Measurements from ENCODE around the gene UGT1A4.
"Not testable (repeated sequence)": the region's sequence is repeated elsewhere in the genome, so short reads cannot be mapped to it uniquely, and the experiment has no call there.

UGT1A4 gene

DNA sequence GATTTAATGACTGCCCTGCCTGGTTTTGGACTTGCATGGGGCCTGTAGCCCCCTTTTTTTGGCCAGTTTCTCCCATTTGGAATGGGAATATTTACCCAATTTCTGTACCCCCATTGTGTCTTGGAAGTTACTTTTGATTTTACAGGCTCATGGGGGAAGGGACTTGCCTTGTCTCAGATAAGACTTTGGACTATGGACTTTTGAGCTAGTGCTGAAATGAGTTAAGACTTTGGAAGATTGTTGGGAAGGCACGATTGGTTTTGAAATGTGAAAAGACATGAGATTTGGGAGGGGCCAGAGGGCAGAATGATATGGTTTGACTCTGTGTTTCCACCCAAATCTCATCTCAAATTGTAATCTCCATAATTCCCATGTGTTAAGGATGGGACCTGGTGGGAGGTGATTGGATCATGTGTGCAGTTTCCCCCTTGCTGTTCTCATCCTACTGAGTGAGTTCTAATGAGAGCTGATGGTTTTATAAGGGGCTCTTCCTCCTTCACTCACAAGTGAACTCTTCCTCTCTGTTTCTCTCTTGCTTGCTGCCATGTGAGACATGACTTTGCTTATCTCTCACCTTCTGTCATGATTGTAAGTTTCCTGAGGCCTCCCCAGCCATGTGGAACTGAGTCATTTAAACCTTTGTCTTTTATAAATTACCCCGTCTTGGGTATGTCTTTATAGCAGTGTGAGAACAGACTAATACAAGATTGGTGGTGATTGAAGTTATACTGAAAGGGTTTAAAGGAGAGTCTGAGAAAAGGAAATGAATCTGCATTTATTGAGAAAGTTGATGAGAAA is 32.9 kb downstream of the UGT1A4 start:
- DNase-seq, result not testable (repeated sequence)

- no peak for DNase-seq
Measured at GRCh38 chr2:233754872-233755611, 36.5 kb downstream of the UGT1A4 start.

DNA sequence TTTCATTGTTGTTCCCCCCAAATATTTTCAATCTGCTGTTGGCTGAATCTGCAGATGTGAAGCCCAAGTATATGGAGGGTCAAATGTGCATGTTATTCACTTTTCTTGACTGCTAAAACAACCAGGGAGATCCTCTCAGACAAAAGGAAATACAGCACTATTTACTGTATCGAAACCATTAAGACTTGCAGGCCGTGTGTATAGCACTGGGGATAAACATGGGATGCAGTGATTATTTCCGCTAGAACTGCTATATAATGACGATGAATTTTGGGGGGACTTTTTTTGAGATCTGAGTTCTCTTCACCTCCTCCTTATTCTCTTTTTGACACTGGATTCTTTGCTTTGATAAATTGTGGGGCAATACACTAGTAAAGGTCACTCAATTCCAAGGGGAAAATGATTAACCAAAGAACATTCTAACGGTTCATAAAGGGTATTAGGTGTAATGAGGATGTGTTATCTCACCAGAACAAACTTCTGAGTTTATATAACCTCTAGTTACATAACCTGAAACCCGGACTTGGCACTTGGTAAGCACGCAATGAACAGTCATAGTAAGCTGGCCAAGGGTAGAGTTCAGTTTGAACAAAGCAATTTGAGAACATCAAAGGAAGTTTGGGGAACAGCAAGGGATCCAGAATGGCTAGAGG is 38.0 kb downstream of the UGT1A4 start:
- DNase-seq, result no peak

- DNase-seq, result no peak
Measured at GRCh38 chr2:233758141-233758540, 39.6 kb downstream of the UGT1A4 start.

DNA sequence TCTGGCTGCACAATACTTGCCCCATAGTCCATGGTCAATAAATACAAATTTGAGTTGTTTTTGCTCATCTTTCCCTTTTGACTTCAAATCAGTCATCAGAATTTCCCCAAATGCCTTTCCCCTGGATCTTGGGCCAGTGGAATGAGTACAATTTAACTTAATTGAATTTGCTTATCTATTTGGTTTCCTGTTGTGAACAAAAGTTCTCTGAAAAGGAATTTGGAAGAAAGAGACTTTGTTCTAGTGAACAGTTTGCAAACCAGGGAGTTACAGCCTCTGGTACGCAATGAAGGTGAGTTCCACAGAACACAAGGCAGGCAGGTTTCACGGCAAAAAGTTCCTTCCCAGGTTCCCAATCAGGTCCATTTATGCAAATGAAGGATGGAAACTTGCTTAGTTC is 40.3 kb downstream of the UGT1A4 start:
- no peak for DNase-seq

DNA sequence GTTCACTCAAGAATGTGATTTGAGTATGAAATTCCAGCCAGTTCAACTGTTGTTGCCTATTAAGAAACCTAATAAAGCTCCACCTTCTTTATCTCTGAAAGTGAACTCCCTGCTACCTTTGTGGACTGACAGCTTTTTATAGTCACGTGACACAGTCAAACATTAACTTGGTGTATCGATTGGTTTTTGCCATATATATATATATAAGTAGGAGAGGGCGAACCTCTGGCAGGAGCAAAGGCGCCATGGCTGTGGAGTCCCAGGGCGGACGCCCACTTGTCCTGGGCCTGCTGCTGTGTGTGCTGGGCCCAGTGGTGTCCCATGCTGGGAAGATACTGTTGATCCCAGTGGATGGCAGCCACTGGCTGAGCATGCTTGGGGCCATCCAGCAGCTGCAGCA is 41.5 kb downstream of the UGT1A4 start, which contains the start of gene UGT1A1:
TSS of gene UGT1A1 (plus strand) at position 228 of the 400 bp plus-strand sequence. CDS start at position 246, 18 bp downstream.
- DNase-seq, result no peak

DNA sequence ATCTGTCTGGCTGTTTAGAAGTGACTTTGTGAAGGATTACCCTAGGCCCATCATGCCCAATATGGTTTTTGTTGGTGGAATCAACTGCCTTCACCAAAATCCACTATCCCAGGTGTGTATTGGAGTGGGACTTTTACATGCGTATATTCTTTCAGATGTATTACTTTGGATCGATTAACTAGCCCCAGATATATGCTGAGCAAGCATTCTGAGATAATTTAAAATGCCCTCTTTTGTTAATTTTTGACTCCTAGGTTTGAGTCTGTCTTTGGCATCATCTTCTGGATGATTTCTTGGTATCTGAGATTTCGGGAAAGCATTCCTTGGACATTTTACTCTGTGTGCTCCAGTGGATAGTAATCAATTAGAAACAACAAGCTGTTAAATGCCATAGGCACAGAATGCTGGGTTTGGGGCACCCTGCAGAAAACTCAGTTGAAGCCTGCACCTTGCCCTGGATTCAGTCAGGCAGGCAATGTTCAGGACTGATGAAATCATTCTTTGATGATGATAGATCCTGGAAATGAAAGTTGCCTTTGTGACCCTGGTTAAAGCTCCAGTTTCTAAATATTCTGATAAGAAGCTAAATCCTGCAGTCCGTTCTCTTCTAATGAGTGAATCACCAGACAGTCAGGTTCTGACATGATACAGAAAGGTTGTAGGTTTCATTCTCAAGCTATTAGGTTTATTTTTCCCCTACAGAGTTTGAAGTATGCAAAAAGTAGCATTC is 42.7 kb downstream of the UGT1A4 start:
- no peak for DNase-seq

DNA sequence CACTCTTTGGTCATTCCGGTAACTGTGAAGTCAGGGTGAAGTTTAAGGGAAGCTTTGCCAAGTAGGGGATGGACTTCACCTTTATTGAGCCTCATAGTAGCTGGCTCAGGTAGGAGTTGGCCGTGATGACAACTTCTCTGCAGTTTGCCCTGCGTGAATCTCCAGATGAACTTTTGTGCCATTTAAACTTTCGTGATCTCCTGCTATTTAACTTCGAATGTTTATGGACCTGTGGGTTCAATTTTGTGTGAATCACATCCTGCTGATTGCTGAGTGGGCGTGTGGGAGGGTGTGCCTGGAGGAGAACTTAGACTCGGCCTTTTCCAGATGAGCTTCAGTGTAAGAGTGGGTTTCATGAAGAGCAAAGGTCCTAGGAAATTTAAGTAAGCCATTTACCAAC is 45.7 kb downstream of the UGT1A4 start:
- no peak for DNase-seq

GRCh38 chr2:233764761-233765160 is 46.2 kb downstream of the UGT1A4 start:
- no peak for DNase-seq

DNA sequence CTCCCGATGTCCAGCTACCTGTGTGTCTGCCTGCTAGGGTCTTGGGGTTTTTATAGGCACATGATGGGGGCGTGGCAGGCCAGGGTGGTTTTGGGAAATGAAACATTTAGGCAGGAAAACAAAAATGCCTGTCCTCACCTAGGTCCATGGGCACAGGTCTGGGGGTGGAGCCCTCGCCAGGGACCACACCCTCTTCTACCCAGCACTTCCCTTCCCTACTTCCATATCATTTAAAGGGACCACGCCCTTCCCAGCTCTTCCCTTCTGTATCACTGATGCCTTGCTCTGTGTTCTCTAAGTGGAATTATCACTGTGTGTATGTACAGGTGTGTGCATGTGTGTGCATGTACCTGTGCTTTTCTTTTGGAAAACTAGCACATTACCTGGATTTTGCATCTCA is 47.9 kb downstream of the UGT1A4 start:
- no peak for DNase-seq

- DNase-seq, result no peak
Measured at GRCh38 chr2:233768076-233768475, 49.5 kb downstream of the UGT1A4 start.

- DNase-seq, result no peak
Measured at GRCh38 chr2:233769260-233769659, 50.7 kb downstream of the UGT1A4 start.

DNA sequence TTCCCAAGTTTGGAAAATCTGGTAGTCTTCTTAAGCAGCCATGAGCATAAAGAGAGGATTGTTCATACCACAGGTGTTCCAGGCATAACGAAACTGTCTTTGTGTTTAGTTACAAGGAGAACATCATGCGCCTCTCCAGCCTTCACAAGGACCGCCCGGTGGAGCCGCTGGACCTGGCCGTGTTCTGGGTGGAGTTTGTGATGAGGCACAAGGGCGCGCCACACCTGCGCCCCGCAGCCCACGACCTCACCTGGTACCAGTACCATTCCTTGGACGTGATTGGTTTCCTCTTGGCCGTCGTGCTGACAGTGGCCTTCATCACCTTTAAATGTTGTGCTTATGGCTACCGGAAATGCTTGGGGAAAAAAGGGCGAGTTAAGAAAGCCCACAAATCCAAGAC is 53.6 kb downstream of the UGT1A4 start:
- no peak for DNase-seq

- no peak for DNase-seq
Measured at GRCh38 chr2:233772583-233772982, 54.0 kb downstream of the UGT1A4 start.

- DNase-seq, result no peak
Measured at GRCh38 chr2:233773854-233774253, 55.3 kb downstream of the UGT1A4 start.

DNA sequence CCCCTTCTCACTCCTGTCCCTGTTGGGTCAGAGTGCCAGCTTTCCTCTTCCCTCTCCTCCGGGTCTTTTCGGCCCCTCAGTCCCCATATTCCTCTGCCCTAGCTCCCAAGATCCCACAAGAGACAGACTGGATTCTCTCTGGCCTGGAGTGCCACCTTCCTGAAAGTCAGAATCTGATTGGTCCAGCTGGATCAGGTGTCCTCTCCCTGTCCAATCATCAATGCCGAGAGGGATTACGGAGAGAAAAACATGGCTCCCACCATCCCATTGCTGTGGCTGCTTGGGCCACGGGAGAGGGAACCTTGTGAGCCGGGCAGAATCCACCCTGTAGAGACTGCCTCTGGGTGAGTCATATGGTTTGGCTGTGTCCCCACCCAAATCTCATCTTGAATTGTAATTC is 56.9 kb downstream of the UGT1A4 start:
- no peak for DNase-seq

DNA sequence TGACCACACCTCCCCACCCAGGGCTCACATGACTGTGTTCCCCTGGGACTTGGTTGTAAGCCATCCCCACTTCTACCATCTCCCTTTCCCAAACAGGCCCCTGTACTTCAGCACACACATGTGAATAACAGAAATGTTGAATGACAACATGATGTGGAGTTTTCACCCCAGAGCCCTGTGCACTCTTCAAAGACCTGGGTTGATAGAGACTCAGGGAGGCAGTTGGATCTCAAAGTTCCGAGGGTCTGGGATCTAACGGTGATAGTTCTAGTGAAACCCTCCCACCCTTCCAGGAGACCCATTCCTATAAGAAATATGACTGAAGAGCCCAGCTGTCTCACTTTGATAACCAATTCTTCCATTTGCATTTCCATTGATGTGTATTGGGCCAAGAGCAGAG is 59.5 kb downstream of the UGT1A4 start, which contains the start of gene MROH2A:
TSS of gene MROH2A (plus strand) at position 301 of the 400 bp plus-strand sequence. CDS start 1,029 bp downstream, outside the sequence.
- no peak for DNase-seq

DNA sequence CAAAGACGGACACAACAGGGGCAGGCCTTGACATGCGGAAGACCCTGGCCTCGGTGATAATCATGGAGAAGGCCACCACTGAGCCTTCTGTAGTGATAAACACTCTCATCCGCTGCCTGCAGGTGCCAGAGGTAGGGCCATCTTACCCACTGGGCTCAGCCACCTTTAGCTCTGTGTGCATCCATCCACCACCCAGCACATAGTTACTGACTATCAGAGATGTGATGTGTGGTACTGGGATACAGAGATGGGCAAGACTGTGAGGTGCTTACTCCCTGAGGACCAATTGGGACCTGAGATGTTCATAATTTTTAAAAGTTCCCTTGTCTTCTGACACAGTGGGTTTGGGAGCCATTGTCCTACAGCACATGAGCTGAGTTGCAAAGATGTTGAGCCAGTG is 61.2 kb downstream of the UGT1A4 start:
- no peak for DNase-seq

DNA sequence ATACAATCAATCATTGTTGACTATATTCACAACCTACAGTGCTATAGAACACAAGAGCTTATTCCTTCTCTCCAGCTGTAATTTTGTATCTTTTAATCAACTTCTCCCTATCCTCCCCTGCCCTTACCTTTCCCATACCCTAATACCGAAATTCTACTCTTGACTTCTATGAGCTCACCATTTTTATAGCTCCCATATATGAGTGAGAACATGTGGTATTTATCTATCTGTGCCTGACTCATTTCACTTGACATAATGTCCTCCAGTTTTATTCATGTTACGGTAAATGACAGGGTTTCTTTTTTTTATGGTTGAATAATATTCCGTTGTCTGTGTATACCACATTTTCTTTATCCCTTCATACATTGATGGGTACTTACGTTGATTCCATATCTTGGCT is 62.2 kb downstream of the UGT1A4 start:
- DNase-seq, result no peak

DNA sequence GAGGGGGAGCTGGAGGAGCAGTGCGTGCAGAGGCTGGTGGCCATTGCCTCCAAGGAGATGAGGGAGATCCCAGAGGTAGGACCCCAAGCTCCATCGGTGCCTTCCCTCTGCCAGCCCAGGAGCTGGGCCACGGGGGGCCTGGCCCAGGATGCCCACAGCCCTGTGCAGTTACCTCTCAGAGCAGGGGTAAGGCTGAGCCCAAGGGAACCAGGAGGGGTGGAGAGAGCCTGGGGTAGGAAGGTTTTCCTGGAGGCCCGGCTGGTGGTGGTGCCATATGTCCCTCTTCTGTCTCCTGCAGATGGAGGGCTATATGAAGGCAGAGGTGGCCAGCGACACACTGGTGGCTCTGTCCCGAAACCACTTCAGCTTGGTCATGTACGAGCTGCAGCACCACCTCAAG is 71.0 kb downstream of the UGT1A4 start:
- DNase-seq, result no peak

DNA sequence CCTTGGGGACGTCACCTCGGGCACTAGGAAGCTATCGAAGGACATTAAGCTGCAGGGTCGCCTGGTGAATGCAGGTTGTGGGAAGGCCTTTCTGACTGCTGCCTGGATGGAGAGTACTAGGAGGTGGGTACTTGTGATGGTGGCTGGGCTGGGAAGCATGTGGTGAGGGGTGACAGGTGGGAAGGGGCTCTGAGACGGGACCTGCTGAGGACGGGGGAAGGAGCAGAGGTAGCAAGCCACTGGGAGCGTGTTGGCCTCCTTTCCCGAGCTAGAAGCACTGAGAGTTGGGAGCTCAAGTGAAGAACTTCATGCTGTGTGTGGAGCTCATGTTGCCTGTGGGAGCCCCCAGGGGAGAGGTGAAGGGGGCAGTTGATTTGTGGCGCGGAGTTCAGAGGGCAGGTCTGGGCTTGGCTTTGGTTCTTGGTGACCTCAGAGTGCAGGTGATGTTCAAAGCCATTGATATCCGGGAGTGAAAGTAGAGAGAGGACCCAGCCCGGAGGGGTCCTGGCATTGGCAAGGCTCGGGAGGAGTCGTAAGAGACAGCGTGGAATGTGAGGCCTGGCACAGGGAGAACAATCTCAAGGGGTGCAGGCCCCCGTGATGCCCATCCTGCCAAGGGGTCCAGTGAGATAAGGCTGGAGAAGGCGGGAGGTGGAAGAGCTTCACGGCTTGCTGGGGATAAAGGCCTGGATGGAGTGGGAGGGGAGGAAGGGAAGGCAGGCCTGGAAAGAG is 72.8 kb downstream of the UGT1A4 start:
- no peak for DNase-seq

- no peak for DNase-seq
Measured at GRCh38 chr2:233791883-233792329, 73.4 kb downstream of the UGT1A4 start.
